ENCODE measurements around the gene BBS5. TPM values are rescaled to one million over a fixed set of nuclear protein-coding genes. Genes with fewer than 3 reads are reported as not detected.

BBS5 gene
- total RNA-seq, 1 experiment from 2014 or later, result 0.31 TPM

GRCh38 chr2:169523681-169524080, 44.4 kb downstream of the BBS5 start:
- Histone ChIP-seq H2AFZ (no peak overlapping the region), H3K36me3 (ENCODE audit: low read depth) (no peaks in the 10 kb centered on the region), H3K4me3 (no peak overlapping the region), H4K20me1 (ENCODE audit: insufficient read depth) (no peaks in the 10 kb centered on the region), H3K4me1 (replicated peaks; ENCODE audit: insufficient read depth) (no peaks in the 10 kb centered on the region), H3K9me3 (ENCODE audit: insufficient read depth, low read depth) (no peaks in the 10 kb centered on the region), H3F3A (ENCODE audit: insufficient read depth, low read depth) (no peaks in the 10 kb centered on the region), H3K27ac (no peak overlapping the region), H3K9me2 (ENCODE audit: insufficient read depth) (no peaks in the 10 kb centered on the region), H3K27me3 (ENCODE audit: insufficient read depth, low read depth) (no peaks in the 10 kb centered on the region), H3K4me2 (no peak overlapping the region), H3K79me2 (ENCODE audit: low read depth) (no peaks in the 10 kb centered on the region)
- DNase-seq, result no peak
- intact Hi-C loops (cut with micrococcal nuclease; ENCODE audit: unreplicated experiment), result no loop called here
- BruUV-seq (replicated peaks), result no TSS peak
- no peak for TF ChIP-seq EZH2 (IDR thresholded peaks at IDR 0.05; ENCODE audit: low read depth)
- no peak for TF ChIP-seq CTCF (conservative IDR thresholded peaks at IDR 0.05)
- ChIA-PET CTCF (no interaction called here), POLR2A (ENCODE audit: unreplicated experiment) (no interaction called here)

- no peak overlapping the region for H3K4me3 ChIP-seq
- ChIA-PET POLR2A (ENCODE audit: unreplicated experiment) (no interaction called here), CTCF (no interaction called here)
- no peaks in the 10 kb centered on the region for H3K4me1 ChIP-seq (replicated peaks; ENCODE audit: insufficient read depth)
- no peak overlapping the region for H2AFZ ChIP-seq
- no peaks in the 10 kb centered on the region for H3K79me2 ChIP-seq (ENCODE audit: low read depth)
- no peak overlapping the region for H3K27ac ChIP-seq
- H3K4me2 ChIP-seq, result no peak overlapping the region
- H3K27me3 ChIP-seq (ENCODE audit: insufficient read depth, low read depth), result no peaks in the 10 kb centered on the region
- no peaks in the 10 kb centered on the region for H3F3A ChIP-seq (ENCODE audit: insufficient read depth, low read depth)
- H3K9me3 ChIP-seq (ENCODE audit: insufficient read depth, low read depth), result no peaks in the 10 kb centered on the region
- intact Hi-C loops (cut with micrococcal nuclease; ENCODE audit: unreplicated experiment), result loop anchor here (5.0 kb wide), 1 partner anchor 402 kb away; no protein-coding TSS in a partner anchor
- H3K9me2 ChIP-seq (ENCODE audit: insufficient read depth), result no peaks in the 10 kb centered on the region
- no peak for TF ChIP-seq EZH2 (IDR thresholded peaks at IDR 0.05; ENCODE audit: low read depth)
- no peak for TF ChIP-seq CTCF (conservative IDR thresholded peaks at IDR 0.05)
- no peaks in the 10 kb centered on the region for H4K20me1 ChIP-seq (ENCODE audit: insufficient read depth)
- DNase-seq, result no peak
- H3K36me3 ChIP-seq (ENCODE audit: low read depth), result no peaks in the 10 kb centered on the region
- no TSS peak for BruUV-seq (replicated peaks)
Measured at GRCh38 chr2:169525434-169525833, 46.1 kb downstream of the BBS5 start.

- Histone ChIP-seq H3K9me2 (ENCODE audit: insufficient read depth) (no peaks in the 10 kb centered on the region), H2AFZ (no peak overlapping the region), H4K20me1 (ENCODE audit: insufficient read depth) (no peaks in the 10 kb centered on the region), H3K4me3 (no peak overlapping the region), H3K27me3 (ENCODE audit: insufficient read depth, low read depth) (no peaks in the 10 kb centered on the region), H3K4me2 (no peak overlapping the region), H3K27ac (no peak overlapping the region), H3K4me1 (replicated peaks; ENCODE audit: insufficient read depth) (no peaks in the 10 kb centered on the region), H3K36me3 (ENCODE audit: low read depth) (no peaks in the 10 kb centered on the region), H3K79me2 (ENCODE audit: low read depth) (no peaks in the 10 kb centered on the region), H3F3A (ENCODE audit: insufficient read depth, low read depth) (no peaks in the 10 kb centered on the region), H3K9me3 (ENCODE audit: insufficient read depth, low read depth) (no peaks in the 10 kb centered on the region)
- no TSS peak for BruUV-seq (replicated peaks)
- intact Hi-C loops (cut with micrococcal nuclease; ENCODE audit: unreplicated experiment), result loop anchor here (5.0 kb wide), 1 partner anchor 401 kb away; no protein-coding TSS in a partner anchor
- POLR2A ChIA-PET (ENCODE audit: unreplicated experiment), result no interaction called here
- TF ChIP-seq CTCF (conservative IDR thresholded peaks at IDR 0.05), result no peak
- TF ChIP-seq EZH2 (IDR thresholded peaks at IDR 0.05; ENCODE audit: low read depth), result no peak
- CTCF ChIA-PET, result no interaction called here
- no peak for DNase-seq
Measured at GRCh38 chr2:169526451-169526850, 47.2 kb downstream of the BBS5 start.
